Muscle layer of colon (tissue), 2 donors: ENCODE measurements around the gene AGTRAP.

ENCODE experiments used
- H3K27ac ChIP-seq: one replicate; pipeline ENCODE4 v1.7.0; 2013; ENCODE audit warnings: low read depth, mild to moderate bottlenecking, low read length, moderate library complexity
- H3K27me3 ChIP-seq, 2 donors: one replicate each; pipeline ENCODE4 v1.7.0; 2013; ENCODE audit warnings: low read length in 2 of 2, mild to moderate bottlenecking in 2 of 2; ENCODE audit not compliant: insufficient read depth in 2 of 2, control insufficient read depth in 1 of 2
- H3K36me3 ChIP-seq: one replicate; pipeline ENCODE4 v1.7.0; 2013; ENCODE audit warnings: mild to moderate bottlenecking, low read length; ENCODE audit not compliant: insufficient read depth
- H3K4me1 ChIP-seq: one replicate; pipeline ENCODE4 v1.7.0; 2013; ENCODE audit warnings: mild to moderate bottlenecking, low read length; ENCODE audit not compliant: insufficient read depth
- H3K4me3 ChIP-seq, 2 donors: one replicate each; pipeline ENCODE4 v1.7.0; 2013; ENCODE audit warnings: low read length in 2 of 2, low read depth in 1 of 2, mild to moderate bottlenecking in 1 of 2, moderate library complexity in 1 of 2
- H3K9ac ChIP-seq: one replicate; pipeline ENCODE4 v1.7.0; 2013; ENCODE audit warnings: low read length
- H3K9me3 ChIP-seq: one replicate; pipeline ENCODE4 v1.7.0; 2013; ENCODE audit warnings: mild to moderate bottlenecking, low read length
- donor health status: abdominal sarcoma.
- donor health status: Adenocarcinoma of cecum.

Gene AGTRAP

DNA sequence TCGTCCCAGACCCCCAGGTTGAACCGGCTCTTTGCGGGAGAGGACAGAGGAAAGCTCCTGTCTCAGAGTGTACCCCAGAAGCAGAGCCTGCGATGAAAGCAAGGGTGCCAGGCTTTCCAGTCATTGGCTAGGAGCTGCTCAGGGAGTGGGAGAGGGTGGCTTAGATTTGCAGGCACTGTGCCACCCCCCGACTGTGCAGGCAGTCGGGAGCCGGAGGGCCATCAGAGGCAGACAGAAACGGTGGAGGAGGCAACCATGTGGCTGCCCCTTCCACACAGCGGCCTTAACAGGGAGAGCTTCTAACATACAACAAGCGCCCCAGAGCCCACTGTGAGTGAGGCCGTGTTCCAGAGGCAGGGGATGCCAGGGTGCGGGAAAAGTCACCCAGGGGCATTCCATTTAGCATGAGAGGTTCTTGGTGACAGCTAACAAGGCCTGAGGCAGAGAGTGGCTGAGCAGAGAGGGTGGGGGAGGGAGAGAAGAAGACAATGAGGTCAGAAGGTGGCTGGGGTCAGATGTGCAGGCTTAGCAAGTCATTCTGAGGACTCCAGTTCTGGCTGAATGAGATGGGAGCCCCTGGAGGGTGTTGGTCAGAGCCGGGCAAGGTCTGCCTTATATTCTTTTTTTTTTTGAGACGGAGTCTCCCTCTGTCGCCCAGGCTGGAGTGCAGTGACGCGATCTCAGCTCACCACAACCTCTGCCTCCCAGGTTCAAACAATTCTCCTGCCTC is 16.6 kb downstream of the AGTRAP start:
- H3K4me3 ChIP-seq: no peak overlapping the region
- H3K9ac ChIP-seq: no peak overlapping the region
- no peaks in the 10 kb centered on the region for H3K27me3 ChIP-seq
- no peak overlapping the region for H3K27ac ChIP-seq
- no peaks in the 10 kb centered on the region for H3K4me1 ChIP-seq
- no peaks in the 10 kb centered on the region for H3K36me3 ChIP-seq
- no peaks in the 10 kb centered on the region for H3K9me3 ChIP-seq

DNA sequence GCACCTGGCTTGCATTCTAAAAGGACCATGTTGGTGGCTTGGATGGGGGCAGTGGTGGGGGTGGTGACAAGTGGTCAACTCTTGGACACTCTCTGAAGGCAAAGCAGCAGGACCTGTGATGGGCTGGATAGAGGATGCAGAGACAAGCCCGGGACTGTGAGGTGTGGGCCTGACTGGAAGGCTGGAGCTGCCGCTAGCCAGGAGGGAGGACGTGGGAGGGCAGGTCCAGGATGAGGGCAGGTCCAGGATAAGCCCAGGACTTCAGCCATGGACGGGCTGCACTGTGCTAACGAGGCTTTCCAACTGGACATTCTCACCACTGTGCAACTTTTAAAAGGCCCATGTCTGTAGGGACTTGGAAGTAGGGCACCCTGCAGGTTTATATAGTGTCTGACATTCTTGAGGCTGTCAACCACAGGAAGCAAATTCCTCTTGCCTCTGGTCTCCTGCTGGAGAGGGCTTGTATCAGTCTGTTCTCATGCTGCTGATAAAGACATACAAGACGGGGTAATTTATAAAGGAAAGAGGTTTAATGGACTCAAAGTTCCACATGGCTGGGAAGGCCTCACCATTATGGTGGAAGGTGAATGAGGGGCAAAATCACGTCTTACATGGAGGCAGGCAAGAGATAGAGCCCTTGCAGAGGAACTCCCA is 17.7 kb downstream of the AGTRAP start:
- Histone ChIP-seq H3K9me3 (no peaks in the 10 kb centered on the region), H3K27ac (no peak overlapping the region), H3K4me3 (no peak overlapping the region), H3K36me3 (no peaks in the 10 kb centered on the region), H3K9ac (no peak overlapping the region), H3K4me1 (no peaks in the 10 kb centered on the region), H3K27me3 (no peaks in the 10 kb centered on the region)

DNA sequence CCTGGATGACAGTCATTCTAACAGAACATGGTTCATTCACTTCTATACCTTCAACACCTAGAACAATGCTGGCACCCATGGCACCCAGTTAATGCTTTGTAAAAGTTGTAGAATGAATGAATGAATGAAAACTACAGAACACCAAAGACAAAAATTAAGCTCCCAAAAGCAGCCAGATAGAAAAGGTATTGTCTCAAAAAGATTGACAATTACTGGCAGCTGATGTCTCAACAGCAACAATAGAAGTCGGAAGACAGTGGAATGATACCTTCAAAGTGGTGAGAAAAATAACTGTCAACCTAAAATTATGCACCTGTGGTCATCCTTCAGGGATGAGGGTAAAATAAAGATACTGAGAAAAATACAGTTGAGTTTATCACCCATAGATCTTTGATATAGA is 21.1 kb downstream of the AGTRAP start:
- Histone ChIP-seq H3K36me3 (no peaks in the 10 kb centered on the region), H3K9me3 (no peaks in the 10 kb centered on the region), H3K4me3 (no peak overlapping the region), H3K27me3 (peaks cover 4 to 9% of the 10 kb centered on the region in 2 donors), H3K9ac (no peak overlapping the region), H3K4me1 (no peaks in the 10 kb centered on the region), H3K27ac (no peak overlapping the region)

DNA sequence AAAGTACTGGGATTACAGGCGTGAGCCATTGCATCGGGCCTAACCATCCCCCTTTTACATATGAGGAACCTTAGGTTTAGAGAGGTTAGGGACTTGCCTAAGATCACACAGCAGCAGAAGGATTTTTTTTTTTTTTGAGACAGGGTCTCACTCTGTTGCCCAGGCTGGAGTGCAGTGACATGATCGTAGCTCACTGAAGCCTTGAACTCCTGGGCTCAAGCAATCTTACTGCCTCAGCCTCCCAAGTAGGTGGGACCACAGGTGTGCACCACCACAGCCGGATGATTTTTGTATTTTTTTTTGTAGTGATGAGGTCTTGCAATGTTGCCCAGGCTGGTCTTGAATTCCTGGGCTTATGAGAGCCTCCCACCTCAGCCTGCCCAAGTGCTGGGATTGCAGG is 23.9 kb downstream of the AGTRAP start:
- Histone ChIP-seq H3K27ac (no peak overlapping the region), H3K9ac (no peak overlapping the region), H3K4me1 (no peaks in the 10 kb centered on the region), H3K36me3 (no peaks in the 10 kb centered on the region), H3K9me3 (no peaks in the 10 kb centered on the region), H3K27me3 (peaks cover 10 to 19% of the 10 kb centered on the region in 2 donors), H3K4me3 (no peak overlapping the region)

DNA sequence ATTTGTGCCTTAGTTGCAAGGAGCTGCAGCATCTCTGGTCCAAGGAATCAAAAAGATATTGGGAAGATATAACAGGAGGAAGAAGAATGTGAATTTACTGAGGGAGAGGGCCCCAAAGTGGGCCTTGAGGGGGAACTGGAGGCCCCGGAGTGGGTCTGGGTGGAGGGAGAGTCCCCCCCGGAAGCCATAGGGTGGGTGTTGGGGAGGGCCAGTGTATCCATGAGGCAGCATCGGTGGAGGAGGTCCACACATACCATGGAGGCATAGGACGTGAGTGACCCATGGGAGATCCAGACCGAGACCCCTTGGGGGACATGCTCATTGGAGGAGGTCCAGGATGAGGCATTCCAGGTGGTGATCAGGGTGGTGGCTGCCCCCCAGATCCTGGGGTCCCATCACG is 25.3 kb downstream of the AGTRAP start:
- no peak overlapping the region for H3K4me3 ChIP-seq
- H3K9me3 ChIP-seq: no peaks in the 10 kb centered on the region
- no peaks in the 10 kb centered on the region for H3K36me3 ChIP-seq
- H3K27ac ChIP-seq: no peak overlapping the region
- no peak overlapping the region for H3K9ac ChIP-seq
- H3K27me3 ChIP-seq: peaks cover 10 to 23% of the 10 kb centered on the region in 2 donors
- H3K4me1 ChIP-seq: no peaks in the 10 kb centered on the region

DNA sequence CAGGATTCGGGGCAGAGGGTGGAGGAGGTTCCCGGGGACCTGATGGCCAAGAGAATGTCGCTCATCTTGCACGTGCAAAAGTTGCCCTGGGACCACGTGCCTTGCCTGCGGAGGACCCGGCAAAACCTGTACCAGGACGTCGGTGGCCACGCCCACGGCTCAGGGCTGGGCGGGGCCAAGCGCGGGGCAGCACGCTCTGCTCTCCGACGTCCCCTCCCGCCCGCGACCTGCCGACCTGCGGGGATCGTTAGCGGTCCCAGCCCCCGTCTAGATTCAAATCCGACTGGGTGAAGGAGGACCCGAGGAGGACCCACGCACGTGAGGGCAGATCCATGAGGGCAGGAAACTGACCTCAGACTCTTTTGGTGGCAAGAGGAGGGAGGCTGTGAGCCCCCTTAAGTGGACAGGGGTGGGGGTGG is 26.1 kb downstream of the AGTRAP start, which contains the start of gene C1orf167:
C1orf167 (plus strand) TSS at position 206 of the 419 bp plus-strand sequence. CDS start 2,208 bp downstream, outside the sequence.
- no peak within 1 kb of the TSS for H3K27ac ChIP-seq

DNA sequence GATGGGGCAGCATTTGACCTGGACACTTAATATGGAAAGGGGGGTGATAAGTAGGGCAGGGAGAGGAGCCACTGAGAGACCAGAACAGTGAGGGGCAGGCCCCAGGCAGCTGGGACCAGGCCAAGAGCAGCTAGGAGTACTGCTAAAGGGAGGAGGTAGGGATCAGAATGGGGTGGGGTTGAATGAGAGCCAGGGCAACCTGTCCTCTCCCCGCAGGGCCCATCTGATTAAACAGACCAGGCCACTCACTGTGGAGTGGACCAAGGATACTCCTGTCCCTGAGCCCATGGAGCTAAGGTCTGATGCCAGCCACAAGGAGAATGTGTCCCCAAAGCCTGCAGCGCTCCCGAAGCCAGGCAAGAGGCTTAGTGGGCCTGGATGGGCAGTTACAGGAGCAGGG is 28.2 kb downstream of the AGTRAP start:
- Histone ChIP-seq H3K36me3 (no peaks in the 10 kb centered on the region), H3K9ac (no peak overlapping the region), H3K4me1 (no peaks in the 10 kb centered on the region), H3K27ac (no peak overlapping the region), H3K9me3 (no peaks in the 10 kb centered on the region), H3K27me3 (peaks cover 10 to 28% of the 10 kb centered on the region in 2 donors), H3K4me3 (no peak overlapping the region)

More for the DNA sequence above, 26.1 kb downstream of the AGTRAP start, which contains the start of gene C1orf167:
- no peak within 1 kb of the TSS for H3K9ac ChIP-seq
- no peaks in the 10 kb centered on the region for H3K36me3 ChIP-seq
- no peaks in the 10 kb centered on the region for H3K9me3 ChIP-seq
- no peaks in the 10 kb centered on the region for H3K4me1 ChIP-seq
- peaks cover 10 to 28% of the 10 kb centered on the region in 2 donors for H3K27me3 ChIP-seq
- H3K4me3 ChIP-seq: no peak within 1 kb of the TSS

DNA sequence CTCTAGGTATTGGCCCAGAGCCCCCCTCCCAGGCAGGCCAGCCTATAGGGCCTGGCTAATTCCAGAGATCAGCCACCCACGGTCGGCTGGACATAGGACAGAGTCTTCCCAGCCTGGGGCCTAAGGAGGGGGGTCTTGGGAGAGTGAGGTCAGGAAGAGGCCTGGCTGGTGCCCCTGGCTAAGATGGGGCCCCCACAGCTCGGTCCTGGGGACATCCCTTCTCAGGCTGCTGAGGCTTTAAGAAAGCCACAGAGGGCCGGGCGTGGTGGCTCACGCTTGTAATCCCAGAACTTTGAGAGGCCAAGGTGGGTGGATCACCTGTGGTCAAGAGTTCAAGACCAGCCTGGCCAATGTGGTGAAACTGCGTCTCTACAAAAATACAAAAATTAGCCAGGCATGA is 28.6 kb downstream of the AGTRAP start:
- H3K9me3 ChIP-seq: no peaks in the 10 kb centered on the region

DNA sequence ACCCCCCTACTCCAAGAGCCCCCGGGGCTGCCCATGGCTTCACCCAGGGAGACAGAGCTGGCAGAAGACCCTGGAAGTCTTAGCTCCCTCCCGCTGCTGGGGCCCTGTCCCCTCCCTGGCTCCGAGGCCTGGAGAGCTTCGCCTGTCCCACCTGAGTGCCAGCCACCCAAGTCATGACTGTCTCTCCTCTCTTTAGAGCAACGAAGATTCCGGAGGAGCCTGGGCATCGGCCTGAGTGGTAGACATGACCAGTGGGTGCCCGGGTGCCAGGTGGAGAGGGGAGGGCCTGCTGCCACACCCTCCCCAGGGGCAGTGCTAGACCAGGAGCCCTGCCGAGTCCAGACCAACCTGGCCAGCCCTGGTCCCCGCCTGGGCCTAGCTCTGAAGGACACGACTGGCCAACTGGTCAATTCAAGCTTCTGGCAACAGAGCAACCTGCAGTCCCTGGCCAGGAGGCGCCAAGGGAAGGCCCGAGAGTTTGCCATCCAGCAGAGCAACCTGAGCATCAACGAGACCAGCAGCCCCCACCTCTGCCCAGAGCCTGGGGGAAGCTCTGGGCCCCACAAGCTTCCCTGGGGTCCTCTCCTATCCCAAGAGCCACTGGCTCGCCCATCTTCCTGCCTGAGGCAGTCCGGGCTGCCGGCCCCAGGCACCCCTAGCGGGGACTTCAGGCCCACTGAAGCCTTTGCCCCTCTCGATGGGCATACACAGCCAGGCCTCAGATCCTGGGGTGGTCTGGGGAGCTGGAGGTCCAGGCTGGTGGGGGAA is 29.9 kb downstream of the AGTRAP start:
- Histone ChIP-seq H3K4me3 (no peak overlapping the region), H3K27me3 (peaks cover 10 to 28% of the 10 kb centered on the region in 2 donors)

More for the DNA sequence above, 28.6 kb downstream of the AGTRAP start:
- no peak overlapping the region for H3K27ac ChIP-seq
- H3K4me1 ChIP-seq: no peaks in the 10 kb centered on the region
- H3K9ac ChIP-seq: no peak overlapping the region
- no peaks in the 10 kb centered on the region for H3K36me3 ChIP-seq
- H3K27me3 ChIP-seq: peaks cover 10 to 28% of the 10 kb centered on the region in 2 donors
- H3K4me3 ChIP-seq: no peak overlapping the region

DNA sequence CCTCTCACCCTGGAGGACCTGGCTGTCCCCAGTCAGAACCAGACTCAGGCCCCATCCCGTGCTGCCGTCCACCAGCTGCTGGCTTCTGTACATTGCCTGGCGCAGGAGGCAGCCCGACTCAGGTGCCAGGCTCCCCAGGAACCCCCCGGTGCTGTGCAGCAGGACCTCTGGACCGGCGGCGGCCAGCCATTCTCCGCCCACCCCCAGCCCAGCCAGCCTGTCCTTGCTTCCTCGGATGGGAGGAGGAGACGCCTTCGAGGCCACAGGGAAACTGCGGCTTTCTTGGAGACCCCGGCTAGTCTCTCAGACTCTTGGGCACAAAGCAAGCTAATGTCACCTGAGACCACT is 30.5 kb downstream of the AGTRAP start:
- H3K27me3 ChIP-seq: peaks cover 10 to 25% of the 10 kb centered on the region in 2 donors
- no peaks in the 10 kb centered on the region for H3K36me3 ChIP-seq
- no peak overlapping the region for H3K9ac ChIP-seq
- H3K4me1 ChIP-seq: no peaks in the 10 kb centered on the region
- no peaks in the 10 kb centered on the region for H3K9me3 ChIP-seq
- H3K4me3 ChIP-seq: no peak overlapping the region
- H3K27ac ChIP-seq: no peak overlapping the region

More for the DNA sequence above, 29.9 kb downstream of the AGTRAP start:
- H3K9me3 ChIP-seq: no peaks in the 10 kb centered on the region
- H3K9ac ChIP-seq: no peak overlapping the region
- no peak overlapping the region for H3K27ac ChIP-seq
- no peaks in the 10 kb centered on the region for H3K36me3 ChIP-seq
- no peaks in the 10 kb centered on the region for H3K4me1 ChIP-seq

DNA sequence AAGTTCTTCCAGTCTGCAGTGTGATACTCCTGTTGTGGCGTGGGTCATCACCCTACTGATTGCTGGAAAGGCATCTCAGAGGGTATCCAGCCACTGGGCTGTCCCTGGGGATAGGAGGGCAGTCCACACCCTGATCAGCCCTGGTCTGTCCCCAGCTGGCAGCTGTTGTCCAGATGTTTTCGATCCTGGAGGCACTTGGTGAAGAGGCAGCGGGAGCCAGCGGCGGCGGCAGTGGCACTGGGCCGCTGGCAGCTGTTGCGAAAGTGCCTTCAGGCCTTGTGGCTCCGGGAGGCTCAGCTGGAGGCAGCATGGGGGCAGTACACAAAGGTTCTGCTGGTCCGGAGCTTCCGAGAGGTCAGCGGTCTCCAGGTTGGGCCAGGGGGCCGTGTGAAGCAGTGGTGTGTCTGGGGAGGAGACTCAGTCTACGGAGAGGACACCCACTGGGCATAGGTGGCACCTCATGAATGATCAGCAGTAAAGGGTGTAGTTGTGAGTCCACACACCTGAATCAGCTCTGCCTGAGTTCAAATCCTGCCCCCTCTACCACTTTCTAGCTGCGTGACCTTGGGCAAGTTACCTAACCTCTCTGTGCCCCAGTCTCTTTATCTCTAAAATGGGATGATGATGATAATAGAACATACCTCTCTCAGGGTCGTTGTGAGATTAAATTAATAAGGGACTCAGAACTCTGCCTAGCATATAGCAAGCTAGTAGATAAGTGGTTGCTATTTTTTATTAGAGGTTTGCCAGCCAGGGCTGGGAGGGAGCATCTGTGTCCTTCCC is 32.2 kb downstream of the AGTRAP start:
- H3K9ac ChIP-seq: no peak overlapping the region
- H3K27ac ChIP-seq: no peak overlapping the region
- no peaks in the 10 kb centered on the region for H3K36me3 ChIP-seq
- H3K4me3 ChIP-seq: no peak overlapping the region
- no peaks in the 10 kb centered on the region for H3K4me1 ChIP-seq
- H3K27me3 ChIP-seq: peaks cover 0 to 9% of the 10 kb centered on the region in 2 donors
- no peaks in the 10 kb centered on the region for H3K9me3 ChIP-seq
